ENCODE measurements around the gene PDE5A.
"Not testable (repeated sequence)": the region's sequence is repeated elsewhere in the genome, so short reads cannot be mapped to it uniquely, and the experiment has no call there.

PDE5A gene

GRCh38 chr4:119643306-119644042 is 14.9 kb upstream of the PDE5A start:
- DNase-seq, result no peak

- DNase-seq, result no peak
These were observed 13.2 kb upstream of the PDE5A start for GRCh38 chr4:119641765-119642164.

- DNase-seq, result no peak
These were observed 9.8 kb upstream of the PDE5A start for GRCh38 chr4:119638359-119638758.

GRCh38 chr4:119636851-119637250 is 8.2 kb upstream of the PDE5A start:
- not testable (repeated sequence) for DNase-seq

- peak; percentile 48 for DNase-seq
These were observed 3.6 kb upstream of the PDE5A start for GRCh38 chr4:119632216-119632615.

- DNase-seq, result no peak
These were observed 503 bp upstream of the PDE5A start for GRCh38 chr4:119629142-119629471.

GRCh38 chr4:119627267-119628255 is 1.0 kb downstream of the PDE5A start:
- DNase-seq, result peak; percentile 19

GRCh38 chr4:119626943-119627266 is 1.7 kb downstream of the PDE5A start:
- no peak for DNase-seq

GRCh38 chr4:119626420-119626819 is 2.2 kb downstream of the PDE5A start:
- DNase-seq, result no peak

GRCh38 chr4:119625761-119626160 is 2.8 kb downstream of the PDE5A start:
- no peak for DNase-seq

- no peak for DNase-seq
These were observed 4.2 kb downstream of the PDE5A start for GRCh38 chr4:119624356-119624755.

- DNase-seq, result no peak
These were observed 5.6 kb downstream of the PDE5A start for GRCh38 chr4:119623025-119623424.

GRCh38 chr4:119615068-119615719 is 13.4 kb downstream of the PDE5A start:
- DNase-seq, result no peak

GRCh38 chr4:119604266-119604665 is 24.3 kb downstream of the PDE5A start:
- DNase-seq, result no peak

- DNase-seq, result no peak
These were observed 26.2 kb downstream of the PDE5A start for GRCh38 chr4:119602366-119602765.

- no peak for DNase-seq
These were observed 30.1 kb downstream of the PDE5A start for GRCh38 chr4:119598521-119598920.

- DNase-seq, result no peak
These were observed 31.2 kb downstream of the PDE5A start for GRCh38 chr4:119597377-119597776.

- no peak for DNase-seq
These were observed 34.9 kb downstream of the PDE5A start for GRCh38 chr4:119593698-119594097.

- no peak for DNase-seq
These were observed 35.8 kb downstream of the PDE5A start for GRCh38 chr4:119592830-119593229.

GRCh38 chr4:119589165-119589564 is 39.4 kb downstream of the PDE5A start:
- no peak for DNase-seq

- DNase-seq, result no peak
These were observed 40.8 kb downstream of the PDE5A start for GRCh38 chr4:119587796-119588195.

- DNase-seq, result peak; percentile 8
These were observed 42.8 kb downstream of the PDE5A start for GRCh38 chr4:119585771-119586170.

- DNase-seq, result no peak
These were observed 47.3 kb downstream of the PDE5A start for GRCh38 chr4:119581190-119581873.

Measured in kidney glomerular epithelial cell (primary cell).